AG09319 (cell line): Measurements from ENCODE around the gene SLC18A2.

ENCODE experiments used
- DNase-seq: peaks from one replicate; pipeline ENCODE4 v3.0.0-alpha.2; 2010; ENCODE audit warnings: low read depth; ENCODE audit errors: extremely low read depth
- TF ChIP-seq, protein P1 (sequence below): IDR thresholded peaks from 2 replicates; pipeline ENCODE4 v1.5.1; 2011; ENCODE audit warnings: low read depth, mild to moderate bottlenecking, inconsistent platforms, low read length, moderate library complexity

The SLC18A2 gene

DNA sequence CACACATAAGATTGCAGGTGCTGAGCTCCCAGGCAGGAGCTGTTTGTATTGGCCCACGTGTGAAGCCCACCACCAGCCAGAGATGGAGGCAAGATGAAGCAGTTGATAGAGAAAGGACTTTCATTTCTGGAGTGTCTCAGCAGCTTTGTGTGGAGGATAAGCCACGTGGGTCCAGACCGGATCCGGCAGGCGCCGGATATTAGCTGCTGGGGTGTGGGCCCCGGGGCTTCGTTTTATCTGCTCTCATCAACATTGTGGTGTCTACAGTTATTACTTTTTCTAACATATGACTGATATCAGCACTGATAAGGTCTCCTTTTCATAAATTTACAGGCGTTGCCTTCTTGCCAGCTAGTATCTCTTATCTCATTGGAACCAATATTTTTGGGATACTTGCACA lies 25.5 kb downstream of the SLC18A2 start:
- DNase-seq: no peak
- TF ChIP-seq, protein P1, sequence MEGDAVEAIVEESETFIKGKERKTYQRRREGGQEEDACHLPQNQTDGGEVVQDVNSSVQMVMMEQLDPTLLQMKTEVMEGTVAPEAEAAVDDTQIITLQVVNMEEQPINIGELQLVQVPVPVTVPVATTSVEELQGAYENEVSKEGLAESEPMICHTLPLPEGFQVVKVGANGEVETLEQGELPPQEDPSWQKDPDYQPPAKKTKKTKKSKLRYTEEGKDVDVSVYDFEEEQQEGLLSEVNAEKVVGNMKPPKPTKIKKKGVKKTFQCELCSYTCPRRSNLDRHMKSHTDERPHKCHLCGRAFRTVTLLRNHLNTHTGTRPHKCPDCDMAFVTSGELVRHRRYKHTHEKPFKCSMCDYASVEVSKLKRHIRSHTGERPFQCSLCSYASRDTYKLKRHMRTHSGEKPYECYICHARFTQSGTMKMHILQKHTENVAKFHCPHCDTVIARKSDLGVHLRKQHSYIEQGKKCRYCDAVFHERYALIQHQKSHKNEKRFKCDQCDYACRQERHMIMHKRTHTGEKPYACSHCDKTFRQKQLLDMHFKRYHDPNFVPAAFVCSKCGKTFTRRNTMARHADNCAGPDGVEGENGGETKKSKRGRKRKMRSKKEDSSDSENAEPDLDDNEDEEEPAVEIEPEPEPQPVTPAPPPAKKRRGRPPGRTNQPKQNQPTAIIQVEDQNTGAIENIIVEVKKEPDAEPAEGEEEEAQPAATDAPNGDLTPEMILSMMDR: no peak

DNA sequence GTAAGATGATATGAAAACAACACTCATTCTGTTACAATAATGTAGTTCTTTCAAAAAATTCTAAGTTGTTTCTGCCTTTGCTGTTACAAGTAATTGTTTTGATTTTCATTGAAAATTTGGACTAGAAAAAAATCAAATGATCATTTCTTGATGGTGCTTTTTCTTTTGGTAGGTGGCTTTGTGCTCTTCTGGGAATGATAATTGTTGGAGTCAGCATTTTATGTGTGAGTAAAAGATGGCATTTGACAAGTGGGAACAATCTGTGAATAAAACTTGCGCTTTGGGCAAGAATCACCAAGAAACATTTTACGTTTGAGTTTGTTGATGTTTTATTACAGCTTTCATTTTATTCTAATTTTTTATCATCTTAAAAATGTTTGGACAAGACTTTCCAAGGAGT lies 25.9 kb downstream of the SLC18A2 start:
- DNase-seq: no peak
- TF ChIP-seq, protein P1: no peak

DNA sequence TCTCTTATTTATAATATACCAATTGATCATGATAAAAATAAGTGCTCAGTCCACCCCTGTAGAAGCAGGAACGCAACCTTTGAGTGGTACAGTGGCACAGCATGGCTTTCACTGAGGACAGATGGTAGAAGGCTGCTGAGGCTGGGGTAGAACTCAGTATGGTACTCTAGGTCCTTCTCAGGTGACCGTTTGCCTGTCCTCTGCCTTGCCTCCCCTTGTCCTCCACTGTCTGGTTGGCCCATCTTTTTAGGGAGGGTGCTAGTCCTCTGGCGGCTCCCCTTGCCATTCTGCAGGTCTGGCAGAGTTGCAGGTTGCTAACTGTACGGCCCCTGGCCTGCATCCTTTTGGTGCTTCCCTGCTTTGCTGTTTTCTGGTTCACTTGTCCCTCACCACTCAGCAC lies 27.3 kb downstream of the SLC18A2 start:
- TF ChIP-seq, protein P1: no peak
- DNase-seq: no peak

DNA sequence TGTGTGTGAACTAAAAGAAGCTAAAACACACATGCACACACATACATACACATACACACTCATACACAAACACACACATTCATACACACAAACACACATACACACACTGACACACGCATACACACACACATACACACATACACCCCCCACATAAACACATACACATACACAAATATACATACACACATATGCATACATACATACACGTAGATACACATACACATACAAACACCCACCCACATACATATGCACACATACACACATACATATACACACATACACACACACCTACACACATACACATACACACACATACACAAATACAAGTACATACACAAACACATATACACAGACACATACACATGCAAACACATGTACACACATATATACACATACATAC lies 28.0 kb downstream of the SLC18A2 start:
- TF ChIP-seq, protein P1: no peak
- DNase-seq: no peak

DNA sequence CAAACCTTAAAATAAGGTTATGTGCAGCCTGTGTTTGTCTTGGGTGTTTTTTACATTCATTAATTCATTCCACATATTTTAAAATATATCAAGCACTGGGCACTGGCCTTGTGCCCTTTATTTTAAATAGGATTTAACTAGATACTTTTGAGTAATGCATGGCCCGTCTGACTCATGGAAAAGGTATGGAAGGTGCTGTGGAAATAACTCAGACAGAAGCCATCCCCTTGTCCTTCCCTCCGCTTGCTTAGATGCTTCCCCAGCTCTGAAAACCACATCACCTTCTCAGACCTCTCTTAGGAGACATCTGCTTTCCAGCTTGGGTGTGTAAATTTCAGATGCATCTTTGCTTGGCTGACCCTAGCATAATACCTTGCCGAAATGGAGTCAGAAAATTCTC lies 30.5 kb downstream of the SLC18A2 start:
- no peak for DNase-seq
- TF ChIP-seq, protein P1: no peak

DNA sequence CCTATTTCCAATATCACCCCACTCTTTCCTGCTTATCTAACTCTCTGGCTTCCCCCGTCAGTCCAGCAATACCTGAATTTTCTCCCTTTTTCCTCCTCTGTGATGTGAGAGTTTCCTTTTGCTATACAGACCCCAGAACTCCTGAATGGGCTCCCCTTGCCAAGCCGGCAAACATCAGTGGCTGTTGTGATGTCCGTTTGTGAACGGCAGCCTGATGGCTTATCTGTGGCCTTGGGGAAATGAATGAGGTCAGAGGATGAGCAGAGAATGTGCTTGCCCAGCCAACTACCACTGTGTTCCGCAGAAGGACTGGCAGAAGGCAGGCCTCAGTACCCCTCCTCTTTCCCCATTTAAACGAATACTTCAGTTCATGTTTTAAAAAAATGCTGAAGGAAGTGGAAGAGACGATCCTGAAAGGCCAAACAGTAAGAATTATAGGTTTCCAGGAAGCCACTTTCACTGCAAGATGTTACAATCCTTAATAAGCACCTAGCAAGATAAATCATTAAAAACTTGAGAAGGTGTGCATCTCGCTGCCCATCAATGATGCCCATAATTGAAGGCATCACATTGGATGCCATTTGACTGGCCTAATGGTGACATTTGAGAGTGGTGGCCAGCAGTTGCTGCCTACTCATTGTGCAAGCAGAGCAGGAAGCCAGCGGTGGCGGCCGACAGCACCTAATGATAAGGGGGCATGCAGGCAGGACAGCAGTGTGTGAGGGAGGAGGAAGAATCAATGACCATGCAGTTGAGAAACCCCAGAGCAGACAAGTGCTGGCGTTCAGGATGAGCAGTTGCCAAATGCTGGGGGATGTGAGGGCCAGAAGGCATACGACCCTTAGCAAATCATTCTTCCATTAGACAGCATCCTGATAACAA lies 31.5 kb downstream of the SLC18A2 start:
- DNase-seq: no peak
- TF ChIP-seq, protein P1: no peak

DNA sequence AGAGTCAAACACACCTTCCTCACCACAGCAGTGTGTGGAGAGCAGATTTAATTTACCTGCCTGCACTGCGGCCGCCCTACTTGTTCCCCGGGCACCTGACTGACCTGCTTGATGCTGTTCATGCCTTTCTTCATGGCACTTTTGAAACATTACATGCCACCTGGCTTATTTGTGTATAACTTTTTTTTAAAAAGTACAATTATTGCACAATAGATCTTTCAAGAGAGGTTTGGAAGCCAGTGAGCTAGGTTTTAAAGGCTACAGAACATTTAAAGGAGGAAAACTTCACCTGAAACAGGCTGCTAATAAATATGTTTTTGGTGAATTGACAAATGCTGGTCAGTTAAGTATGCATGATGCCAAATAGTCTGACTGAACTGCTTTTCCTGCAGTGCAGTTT lies 33.1 kb downstream of the SLC18A2 start:
- TF ChIP-seq, protein P1: no peak
- DNase-seq: no peak
